ENCODE data around the gene ACTBL2.
"Not testable (repeated sequence)": the region's sequence is repeated elsewhere in the genome, so short reads cannot be mapped to it uniquely, and the experiment has no call there.

Gene ACTBL2

GRCh38 chr5:57494104-57495098 lies 11.8 kb upstream of the ACTBL2 start:
- DNase-seq (ENCODE audit: low read depth): peak; percentile 1

- DNase-seq (ENCODE audit: low read depth): no peak
Observed at GRCh38 chr5:57493034-57493433, 10.4 kb upstream of the ACTBL2 start.

- DNase-seq (ENCODE audit: low read depth): no peak
Observed at GRCh38 chr5:57492632-57493031, 10.0 kb upstream of the ACTBL2 start.

GRCh38 chr5:57491369-57491965 lies 8.9 kb upstream of the ACTBL2 start:
- no peak for DNase-seq (ENCODE audit: low read depth)

- no peak for DNase-seq (ENCODE audit: low read depth)
Observed at GRCh38 chr5:57488215-57488955, 5.8 kb upstream of the ACTBL2 start.

- DNase-seq (ENCODE audit: low read depth): no peak
Observed at GRCh38 chr5:57486027-57486602, 3.5 kb upstream of the ACTBL2 start.

- no peak for DNase-seq (ENCODE audit: low read depth)
Observed at GRCh38 chr5:57478826-57479225, 3.8 kb downstream of the ACTBL2 start.

GRCh38 chr5:57476601-57477056 lies 6.0 kb downstream of the ACTBL2 start:
- no peak for DNase-seq (ENCODE audit: low read depth)

GRCh38 chr5:57470339-57470738 lies 12.3 kb downstream of the ACTBL2 start:
- DNase-seq (ENCODE audit: low read depth): no peak

GRCh38 chr5:57468481-57469163 lies 14.0 kb downstream of the ACTBL2 start:
- DNase-seq (ENCODE audit: low read depth): no peak

- DNase-seq (ENCODE audit: low read depth): no peak
Observed at GRCh38 chr5:57466544-57466943, 16.1 kb downstream of the ACTBL2 start.

GRCh38 chr5:57460056-57460455 lies 22.6 kb downstream of the ACTBL2 start:
- DNase-seq (ENCODE audit: low read depth): not testable (repeated sequence)

GRCh38 chr5:57458443-57458842 lies 24.2 kb downstream of the ACTBL2 start:
- no peak for DNase-seq (ENCODE audit: low read depth)

- DNase-seq (ENCODE audit: low read depth): no peak
Observed at GRCh38 chr5:57456531-57457135, 26.0 kb downstream of the ACTBL2 start.

- DNase-seq (ENCODE audit: low read depth): no peak
Observed at GRCh38 chr5:57455511-57456455, 26.8 kb downstream of the ACTBL2 start.

- DNase-seq (ENCODE audit: low read depth): no peak
Observed at GRCh38 chr5:57454896-57455295, 27.7 kb downstream of the ACTBL2 start.

GRCh38 chr5:57453728-57454127 lies 28.9 kb downstream of the ACTBL2 start:
- DNase-seq (ENCODE audit: low read depth): no peak

- DNase-seq (ENCODE audit: low read depth): no peak
Observed at GRCh38 chr5:57452885-57453284, 29.7 kb downstream of the ACTBL2 start.

- no peak for DNase-seq (ENCODE audit: low read depth)
Observed at GRCh38 chr5:57450991-57451876, 31.4 kb downstream of the ACTBL2 start.
